Neural progenitor cell (in vitro differentiated cells): ENCODE data around the gene SF3B2. TPM values are rescaled to one million over a fixed set of nuclear protein-coding genes. Genes with fewer than 3 reads are reported as not detected.

Experiments
- DNase-seq: peaks from one replicate; pipeline ENCODE4 v3.0.0-alpha.2; 2016; ENCODE audit warnings: low spot score
- H2AFZ ChIP-seq: fragments of 200-600 bp; sonication (generic); replicated peaks from 2 replicates; pipeline ENCODE4 v1.6.1; 2016; ENCODE audit warnings: antibody characterized with exemption
- H3F3A ChIP-seq: fragments of 200-600 bp; sonication (generic); 2 replicates; pipeline ENCODE4 v1.6.1; 2016; ENCODE audit warnings: antibody characterized with exemption, low read depth
- H3K27ac ChIP-seq: fragments of 200-600 bp; sonication (generic); 2 replicates; pipeline ENCODE4 v1.5.1; 2016; ENCODE audit warnings: mild to moderate bottlenecking
- H3K27me3 ChIP-seq: fragments of 200-600 bp; sonication (generic); 2 replicates; pipeline ENCODE4 v1.6.1; 2016; ENCODE audit warnings: mild to moderate bottlenecking, moderate library complexity
- H3K36me3 ChIP-seq: fragments of 200-600 bp; sonication (generic); 2 replicates; pipeline ENCODE4 v1.5.1; 2016
- H3K4me1 ChIP-seq: fragments of 200-600 bp; sonication (generic); 2 replicates; pipeline ENCODE4 v1.6.1; 2016; ENCODE audit warnings: mixed run types
- H3K4me2 ChIP-seq: fragments of 200-600 bp; sonication (generic); 2 replicates; pipeline ENCODE4 v1.6.1; 2016
- H3K4me3 ChIP-seq: fragments of 200-600 bp; sonication (generic); 2 replicates; pipeline ENCODE4 v1.5.1; 2016
- H3K79me2 ChIP-seq: fragments of 200-600 bp; sonication (generic); 2 replicates; pipeline ENCODE4 v1.6.1; 2016; ENCODE audit warnings: low read depth
- H3K9ac ChIP-seq: fragments of 200-600 bp; sonication (generic); 2 replicates; pipeline ENCODE4 v1.6.1; 2016
- H3K9me3 ChIP-seq: fragments of 200-600 bp; sonication (generic); 2 replicates; pipeline ENCODE4 v1.5.1; 2016; ENCODE audit warnings: low read depth
- H4K20me1 ChIP-seq: fragments of 200-600 bp; sonication (generic); 2 replicates; pipeline ENCODE4 v1.6.1; 2016; ENCODE audit warnings: low read depth
- H3K27ac Mint-ChIP-seq: 3 replicates; pipeline ENCODE4 v1.8.0; 2021; ENCODE audit warnings: mixed read lengths
- H3K27me3 Mint-ChIP-seq: 2 replicates; pipeline ENCODE4 v1.8.0; 2022; ENCODE audit warnings: low read depth, mild to moderate bottlenecking, inconsistent platforms, moderate library complexity, mixed read lengths; ENCODE audit not compliant: insufficient read depth
- H3K36me3 Mint-ChIP-seq: 3 replicates; pipeline ENCODE4 v1.8.0; 2021; ENCODE audit warnings: mixed read lengths
- H3K4me1 Mint-ChIP-seq: 3 replicates; pipeline ENCODE4 v1.8.0; 2021; ENCODE audit warnings: mixed read lengths
- H3K4me3 Mint-ChIP-seq: 3 replicates; pipeline ENCODE4 v1.8.0; 2021; ENCODE audit warnings: mild to moderate bottlenecking, moderate library complexity, mixed read lengths
- H3K9me3 Mint-ChIP-seq: 3 replicates; pipeline ENCODE4 v1.8.0; 2020; ENCODE audit warnings: mixed read lengths
- CTCF ChIP-seq: fragments of 200-600 bp; sonication (generic); IDR thresholded peaks from 2 replicates; pipeline ENCODE4 v1.5.1; 2017; ENCODE audit warnings: antibody characterized with exemption, mild to moderate bottlenecking
- EZH2 ChIP-seq: fragments of 200-600 bp; sonication (generic); IDR thresholded peaks from 2 replicates; pipeline ENCODE4 v1.6.1; 2017; ENCODE audit warnings: antibody characterized with exemption, mild to moderate bottlenecking, moderate library complexity
- EZH2phosphoT487 ChIP-seq: fragments of 200-600 bp; sonication (generic); IDR thresholded peaks from 2 replicates; pipeline ENCODE4 v1.6.1; 2017; ENCODE audit warnings: antibody characterized with exemption
- total RNA-seq: library from RNA; depleted of rRNA; stranded (reverse); fragments of >200 nt; gene quantifications from 2 replicates; pipeline ENCODE4 v1.2.3, GENCODE V29; 2015; ENCODE audit warnings: low replicate concordance

Gene SF3B2
- total RNA-seq, 1 donor from 2014 or later = 198 TPM

- H3K36me3 ChIP-seq = no peaks in the 10 kb centered on the region
- no peaks in the 10 kb centered on the region for H3K9me3 ChIP-seq
- no peak overlapping the region for H2AFZ ChIP-seq
- H3K9me3 Mint-ChIP-seq = no peaks in the 10 kb centered on the region
- no peak overlapping the region for H3K27ac Mint-ChIP-seq
- H3K4me1 Mint-ChIP-seq = peaks cover 7% of the 10 kb centered on the region
- H3K4me1 ChIP-seq = no peaks in the 10 kb centered on the region
- no peak overlapping the region for H3K9ac ChIP-seq
- no peak overlapping the region for H3K4me3 ChIP-seq
- no peak for TF ChIP-seq EZH2phosphoT487
- TF ChIP-seq CTCF = no peak
- H3K79me2 ChIP-seq = no peaks in the 10 kb centered on the region
- no peaks in the 10 kb centered on the region for H4K20me1 ChIP-seq
- H3K27me3 ChIP-seq = no peaks in the 10 kb centered on the region
- no peak overlapping the region for H3K27ac ChIP-seq
- H3K4me2 ChIP-seq = no peak overlapping the region
- H3K4me3 Mint-ChIP-seq = no peak overlapping the region
- no peak for DNase-seq
- H3K27me3 Mint-ChIP-seq = no peaks in the 10 kb centered on the region
- H3K36me3 Mint-ChIP-seq = peaks cover 4% of the 10 kb centered on the region
- H3F3A ChIP-seq = no peaks in the 10 kb centered on the region
Measured at GRCh38 chr11:66106786-66107599, 54.8 kb downstream of the SF3B2 start.

DNA sequence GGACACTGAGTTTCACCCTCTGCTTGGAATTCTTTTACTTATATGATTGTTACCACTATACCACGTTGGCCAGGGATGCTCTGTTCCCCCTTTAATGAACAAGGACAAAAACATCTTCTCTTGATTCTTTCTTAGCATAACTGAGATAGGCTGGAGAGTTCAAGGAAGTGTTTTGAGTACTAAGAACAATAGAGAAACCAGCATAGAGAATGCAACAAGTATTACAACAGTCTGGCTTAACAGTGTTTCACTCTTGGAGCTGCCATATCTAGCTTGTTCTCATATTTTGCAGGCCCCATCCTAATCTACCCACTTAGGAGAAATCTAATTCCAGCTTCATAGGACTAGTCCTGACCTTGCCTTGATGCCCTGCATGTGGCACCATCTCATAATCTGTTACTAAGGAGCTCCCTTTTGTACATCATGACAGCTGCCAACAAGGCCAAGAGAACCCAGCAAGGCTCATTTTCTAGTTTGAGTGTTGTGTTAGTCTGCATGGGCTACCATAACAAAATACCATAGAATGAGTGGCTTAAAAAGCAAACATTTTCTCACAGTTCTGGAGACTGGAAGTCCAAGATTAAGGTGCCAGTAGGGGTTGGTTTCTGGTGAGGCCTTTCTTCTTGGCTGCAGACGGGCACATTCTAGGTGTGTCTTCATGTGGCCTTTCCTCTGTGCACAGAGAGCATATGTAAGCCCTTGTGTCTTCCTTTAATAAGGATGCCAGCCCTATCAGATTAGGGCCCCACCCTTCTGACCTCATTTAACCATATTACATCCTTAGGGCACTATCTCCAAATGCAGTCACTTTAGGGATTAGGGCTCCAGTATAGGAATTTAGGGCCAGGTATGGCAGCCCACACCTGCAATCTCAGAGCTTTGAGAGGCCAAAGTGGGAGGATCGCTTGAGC lies 55.7 kb downstream of the SF3B2 start:
- no peaks in the 10 kb centered on the region for H3K4me1 ChIP-seq
- no peak overlapping the region for H3K27ac ChIP-seq
- no peak overlapping the region for H3K4me3 ChIP-seq

GRCh38 chr11:66109294-66109693 lies 57.1 kb downstream of the SF3B2 start:
- Mint-ChIP-seq H3K27me3 (peaks cover 2% of the 10 kb centered on the region), H3K4me1 (peaks cover 24% of the 10 kb centered on the region), H3K9me3 (no peaks in the 10 kb centered on the region), H3K27ac (no peak overlapping the region), H3K4me3 (no peak overlapping the region), H3K36me3 (peaks cover 4% of the 10 kb centered on the region)
- no peaks in the 10 kb centered on the region for H3F3A ChIP-seq
- H3K4me2 ChIP-seq = no peak overlapping the region
- TF ChIP-seq CTCF = no peak
- no peak for TF ChIP-seq EZH2phosphoT487
- TF ChIP-seq EZH2 = no peak
- no peak for DNase-seq
- H3K27ac ChIP-seq = no peak overlapping the region
- H3K79me2 ChIP-seq = no peaks in the 10 kb centered on the region
- H4K20me1 ChIP-seq = no peaks in the 10 kb centered on the region
- H3K9me3 ChIP-seq = no peaks in the 10 kb centered on the region
- H3K4me3 ChIP-seq = no peak overlapping the region
- H3K36me3 ChIP-seq = no peaks in the 10 kb centered on the region
- no peak overlapping the region for H2AFZ ChIP-seq
- H3K4me1 ChIP-seq = no peaks in the 10 kb centered on the region
- H3K9ac ChIP-seq = no peak overlapping the region
- H3K27me3 ChIP-seq = no peaks in the 10 kb centered on the region

More for the DNA sequence above, 55.7 kb downstream of the SF3B2 start:
- H2AFZ ChIP-seq = no peak overlapping the region
- Mint-ChIP-seq H3K27me3 (peaks cover 2% of the 10 kb centered on the region), H3K9me3 (no peaks in the 10 kb centered on the region), H3K4me3 (no peak overlapping the region), H3K27ac (no peak overlapping the region), H3K4me1 (peaks cover 15% of the 10 kb centered on the region), H3K36me3 (peaks cover 4% of the 10 kb centered on the region)
- no peaks in the 10 kb centered on the region for H3K9me3 ChIP-seq
- H4K20me1 ChIP-seq = no peaks in the 10 kb centered on the region
- no peaks in the 10 kb centered on the region for H3K27me3 ChIP-seq
- TF ChIP-seq EZH2 = no peak
- no peak for TF ChIP-seq EZH2phosphoT487
- TF ChIP-seq CTCF = no peak
- H3F3A ChIP-seq = no peaks in the 10 kb centered on the region
- H3K36me3 ChIP-seq = no peaks in the 10 kb centered on the region
- H3K79me2 ChIP-seq = no peaks in the 10 kb centered on the region
- H3K4me2 ChIP-seq = no peak overlapping the region
- no peak for DNase-seq
- no peak overlapping the region for H3K9ac ChIP-seq
